Muscle of arm (tissue), 12 donors: Measurements from ENCODE around the gene KCNT1. TPM values are rescaled to one million over a fixed set of nuclear protein-coding genes. Genes with fewer than 3 reads are reported as not detected.

ENCODE experiments used
- DNase-seq: peaks from one replicate; pipeline ENCODE4 v3.0.0-alpha.2; 2013
- polyA plus RNA-seq, 12 donors: library from polyadenylated mRNA; unstranded; fragments of 120-200 nt; gene quantifications; one replicate each; pipeline ENCODE4 v1.2.1, GENCODE V29; 2013; ENCODE audit not compliant: insufficient read length in 12 of 12

The KCNT1 gene
- polyA plus RNA-seq, 12 donors = 4.4 to 13.2 (median 8.2) TPM; not detected in 1

DNA sequence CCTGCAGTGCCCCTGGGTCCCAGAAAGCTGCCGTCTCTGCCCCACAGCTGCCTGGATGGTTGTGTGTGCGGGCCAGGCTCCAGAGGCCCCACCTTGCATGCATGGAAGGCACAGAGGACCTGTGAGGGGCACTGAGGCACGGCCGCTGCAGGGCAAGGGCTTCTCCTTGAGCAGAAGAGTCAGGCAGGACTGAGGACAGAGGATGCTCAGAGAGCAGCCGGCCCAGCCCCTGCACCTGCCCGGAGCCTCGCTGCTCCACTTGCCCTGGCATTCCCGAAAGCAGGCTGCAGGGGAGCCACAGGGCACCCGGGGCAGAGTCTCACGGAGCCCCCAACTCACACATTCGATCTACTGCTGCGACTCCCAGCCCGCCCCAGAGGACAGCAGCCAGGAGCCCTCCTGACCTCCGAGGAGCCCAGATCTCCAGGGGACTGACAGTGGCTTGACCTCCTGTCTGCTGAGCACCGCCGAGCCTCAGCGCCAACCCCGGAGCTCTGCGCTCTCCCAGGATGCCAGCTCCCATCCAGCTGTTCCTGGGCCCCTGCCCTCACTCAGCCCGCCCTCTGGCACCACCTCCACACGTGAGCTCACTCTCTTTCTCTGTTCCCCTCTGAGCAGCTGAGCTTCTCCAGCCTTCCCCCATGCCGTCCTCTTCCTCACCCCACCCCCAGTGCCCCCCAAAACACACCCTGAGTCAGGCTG, 95.0 kb downstream of the KCNT1 start:
- no peak for DNase-seq

- DNase-seq = no peak
Observed at GRCh38 chr9:135797507-135798262, 95.7 kb downstream of the KCNT1 start.

- DNase-seq = no peak
Observed at GRCh38 chr9:135798263-135798585, 96.2 kb downstream of the KCNT1 start.

DNA sequence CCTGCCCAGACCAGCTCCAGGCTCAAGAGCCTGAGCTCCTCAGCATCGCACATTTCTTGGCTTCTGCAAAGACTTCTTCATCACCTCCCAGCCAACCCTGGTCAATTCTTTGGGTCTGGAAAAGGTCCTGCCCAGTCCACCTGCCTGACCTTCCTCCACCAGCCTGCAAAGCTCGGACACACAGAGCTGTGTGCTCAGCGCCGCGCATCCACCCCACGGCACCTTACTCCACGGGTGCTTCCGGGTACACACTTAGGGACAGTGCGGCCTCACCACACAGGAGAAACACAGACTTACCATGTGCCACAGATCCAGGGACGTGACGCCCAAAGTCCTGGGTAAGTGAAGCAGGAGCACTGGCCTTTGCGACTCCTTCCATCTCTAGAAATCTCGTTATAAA, 97.3 kb downstream of the KCNT1 start:
- no peak for DNase-seq

GRCh38 chr9:135801070-135801469, 99.1 kb downstream of the KCNT1 start:
- no peak for DNase-seq

- no peak for DNase-seq
Observed at GRCh38 chr9:135802876-135803419, 101.0 kb downstream of the KCNT1 start.

DNA sequence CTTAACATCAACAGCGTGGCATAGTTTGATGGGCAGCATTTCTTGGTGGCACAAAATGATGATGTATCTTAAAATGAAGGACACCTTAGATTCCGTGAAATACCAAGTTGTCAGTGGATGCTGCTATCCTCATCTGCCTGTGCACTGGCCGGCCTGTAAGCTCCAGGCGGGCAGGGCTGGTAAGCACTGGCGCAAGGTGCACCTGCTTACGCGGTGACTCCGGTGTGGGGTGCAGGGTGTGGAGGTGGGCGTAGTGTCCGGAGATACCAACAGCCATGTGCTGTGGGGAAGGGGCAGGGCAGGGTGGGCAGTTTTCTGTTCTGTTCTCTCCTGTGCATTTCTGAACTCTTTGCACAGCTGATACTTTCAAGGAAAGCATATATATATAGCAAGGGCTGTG, 101.5 kb downstream of the KCNT1 start:
- no peak for DNase-seq

- DNase-seq = no peak
Observed at GRCh38 chr9:135804581-135805421, 102.8 kb downstream of the KCNT1 start.

DNA sequence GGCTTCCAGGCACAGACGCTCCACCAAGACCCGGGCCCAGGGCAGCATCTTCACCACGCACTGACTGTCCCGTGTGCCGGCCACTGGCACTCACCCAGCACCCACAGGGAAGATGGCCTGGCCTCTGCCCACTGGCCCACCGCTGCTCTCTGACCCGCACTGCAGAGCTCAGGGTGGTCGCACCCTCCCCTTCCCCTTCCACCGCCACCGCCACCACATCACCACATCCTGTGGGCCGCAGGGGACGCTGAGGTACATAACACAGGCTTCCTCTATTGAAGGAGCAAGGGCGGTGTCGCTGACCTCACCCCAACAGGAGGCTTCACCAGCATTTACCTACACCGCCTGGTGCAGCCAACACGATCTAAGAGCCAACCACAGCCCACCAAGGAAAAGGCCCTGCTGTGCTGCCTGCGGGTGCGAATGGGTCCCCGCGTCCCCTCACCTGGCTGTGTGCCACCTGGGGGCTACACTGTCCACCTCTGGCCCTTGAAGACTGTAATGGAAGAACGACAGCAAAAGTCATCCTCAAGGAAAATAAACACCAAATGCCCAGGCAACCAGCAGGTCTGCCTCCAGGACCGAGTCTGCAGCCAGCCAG, 103.5 kb downstream of the KCNT1 start:
- no peak for DNase-seq

DNA sequence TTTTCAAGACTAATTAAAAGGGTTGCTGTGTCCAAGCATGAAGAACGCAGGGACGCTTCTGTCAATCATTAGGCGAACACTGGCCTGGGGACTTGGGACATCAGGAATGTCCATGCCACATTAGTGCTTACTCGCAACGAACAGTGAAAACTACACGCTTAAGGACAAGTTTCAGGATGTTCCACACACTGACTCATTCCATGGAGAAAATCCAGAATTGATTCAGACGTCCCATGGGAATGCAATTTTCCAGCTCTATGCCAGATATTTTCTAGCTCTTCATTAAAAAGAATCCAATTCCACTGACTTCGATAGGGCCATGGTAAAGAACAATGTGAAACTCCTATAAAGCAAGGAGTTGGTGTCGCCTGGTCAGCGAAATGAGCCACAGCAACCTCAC, 107.2 kb downstream of the KCNT1 start:
- DNase-seq = peak; percentile 34

GRCh38 chr9:135810806-135811575, 109.0 kb downstream of the KCNT1 start:
- no peak for DNase-seq

DNA sequence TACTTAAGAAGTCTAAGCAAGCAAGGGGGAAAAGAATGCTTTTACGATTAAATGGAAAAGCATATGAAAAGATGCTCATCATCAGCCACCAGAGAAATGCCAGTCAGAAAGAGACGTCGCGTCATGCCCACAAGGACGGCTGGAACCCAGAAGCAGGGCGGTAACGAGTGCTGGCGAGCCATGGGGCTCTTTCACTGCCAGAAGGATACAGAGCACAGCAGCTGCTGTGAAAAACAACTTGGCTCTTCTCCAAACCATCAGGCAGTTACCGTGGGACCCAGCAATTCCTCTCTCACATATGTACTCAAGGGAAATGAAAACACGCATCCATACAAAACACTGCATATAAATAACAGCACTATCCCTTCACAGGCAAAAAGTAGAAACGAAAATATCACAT, 109.8 kb downstream of the KCNT1 start:
- peak; percentile 52 for DNase-seq

DNA sequence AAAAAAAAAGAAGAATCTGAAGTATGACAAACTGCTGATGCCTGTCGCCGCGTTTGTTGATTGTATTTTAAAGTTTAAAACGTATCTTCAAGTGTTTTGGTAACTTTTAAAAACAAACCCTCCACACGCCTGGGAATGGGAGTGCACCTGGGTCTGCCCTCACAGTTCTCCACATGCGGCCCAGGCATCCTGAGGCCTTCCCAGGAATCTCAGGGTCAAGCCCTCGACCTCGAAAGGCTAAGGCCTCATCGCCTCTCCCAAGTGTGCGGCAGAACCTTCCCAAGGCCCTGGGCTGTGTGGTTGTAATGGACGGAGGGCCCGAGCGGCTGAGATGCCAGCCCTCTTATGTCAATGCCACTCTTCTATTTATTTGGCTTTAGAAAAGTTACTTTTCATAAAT, 111.0 kb downstream of the KCNT1 start:
- DNase-seq = no peak

DNA sequence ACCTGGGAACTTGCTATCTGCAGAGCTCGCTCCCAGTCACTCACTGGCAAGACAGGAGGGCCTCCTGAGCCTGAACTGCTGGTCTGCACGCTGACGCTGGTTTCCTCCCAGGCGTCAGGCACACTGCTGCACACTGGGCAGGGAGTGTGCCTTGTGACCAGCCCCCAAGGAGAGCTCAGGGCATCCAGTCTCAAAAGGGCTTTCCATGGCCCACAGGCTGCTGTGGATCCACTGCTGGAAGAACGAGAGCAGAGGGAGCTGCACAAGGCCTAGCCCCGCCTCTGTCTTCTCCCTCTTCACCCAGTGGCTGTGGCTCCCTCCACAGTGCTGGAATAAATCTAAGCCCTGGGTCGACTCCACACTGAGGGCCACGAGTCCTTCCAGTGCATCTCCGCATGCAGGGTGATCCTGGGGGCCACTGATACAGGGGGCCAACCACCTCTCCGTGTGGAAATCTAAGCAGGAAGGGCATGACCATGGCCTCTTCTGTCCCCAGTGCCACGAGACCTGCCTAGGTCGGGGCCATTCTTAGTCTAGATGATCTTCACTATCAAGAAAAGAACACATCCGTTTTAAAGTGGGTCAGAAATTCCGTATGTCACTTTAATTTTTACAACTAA, 111.8 kb downstream of the KCNT1 start:
- no peak for DNase-seq

DNA sequence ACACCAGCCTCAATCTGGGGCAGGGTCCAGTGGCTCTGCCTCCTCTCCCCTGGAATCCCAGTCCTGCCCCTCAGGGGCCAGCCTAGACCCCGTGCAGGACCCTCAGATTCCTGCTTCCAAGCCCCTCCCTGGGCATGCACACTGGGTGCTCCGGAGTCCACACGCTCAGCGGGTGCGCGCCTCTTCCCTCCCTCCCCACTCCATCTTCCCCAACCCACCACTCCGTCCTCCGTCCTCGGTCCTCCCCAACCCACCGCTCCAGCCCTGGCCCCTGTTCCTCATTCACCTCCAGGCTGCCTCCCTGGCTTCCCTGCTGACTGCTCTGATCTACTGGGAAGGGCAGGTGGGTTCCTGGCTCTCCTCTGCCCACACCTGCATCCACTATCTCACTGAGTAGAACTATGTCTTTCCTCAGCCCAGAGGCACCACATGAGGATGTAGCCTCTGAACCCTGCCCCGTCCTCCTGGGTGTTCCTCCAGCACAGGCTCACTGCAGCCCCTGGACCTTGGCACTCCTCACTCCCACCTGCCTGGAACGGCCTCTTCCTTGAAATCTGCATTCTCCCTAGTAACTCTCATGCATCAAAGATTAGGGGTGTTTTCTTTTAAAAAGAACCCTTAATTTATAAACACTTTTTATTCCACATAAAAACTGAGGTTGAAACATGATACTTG, 112.6 kb downstream of the KCNT1 start:
- DNase-seq = no peak

DNA sequence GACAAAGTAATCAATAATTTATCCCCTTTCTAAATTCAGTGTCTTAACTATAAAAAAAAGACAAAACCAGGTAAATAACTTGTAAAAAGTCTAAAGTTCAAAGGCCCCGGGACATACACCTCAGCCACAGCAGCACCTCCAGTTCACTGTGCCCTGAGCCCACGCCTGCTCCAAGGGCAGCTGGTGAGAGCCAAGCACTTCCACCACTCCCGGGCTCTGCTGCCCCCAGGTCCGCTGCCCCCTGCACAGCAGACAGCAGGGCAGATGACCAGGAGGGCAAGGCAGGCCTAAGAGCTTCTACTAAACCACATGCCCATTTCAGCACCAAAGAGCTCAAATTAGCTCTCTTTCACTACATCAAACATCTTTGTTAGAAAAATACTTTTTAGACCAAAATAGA, 113.4 kb downstream of the KCNT1 start:
- no peak for DNase-seq

DNA sequence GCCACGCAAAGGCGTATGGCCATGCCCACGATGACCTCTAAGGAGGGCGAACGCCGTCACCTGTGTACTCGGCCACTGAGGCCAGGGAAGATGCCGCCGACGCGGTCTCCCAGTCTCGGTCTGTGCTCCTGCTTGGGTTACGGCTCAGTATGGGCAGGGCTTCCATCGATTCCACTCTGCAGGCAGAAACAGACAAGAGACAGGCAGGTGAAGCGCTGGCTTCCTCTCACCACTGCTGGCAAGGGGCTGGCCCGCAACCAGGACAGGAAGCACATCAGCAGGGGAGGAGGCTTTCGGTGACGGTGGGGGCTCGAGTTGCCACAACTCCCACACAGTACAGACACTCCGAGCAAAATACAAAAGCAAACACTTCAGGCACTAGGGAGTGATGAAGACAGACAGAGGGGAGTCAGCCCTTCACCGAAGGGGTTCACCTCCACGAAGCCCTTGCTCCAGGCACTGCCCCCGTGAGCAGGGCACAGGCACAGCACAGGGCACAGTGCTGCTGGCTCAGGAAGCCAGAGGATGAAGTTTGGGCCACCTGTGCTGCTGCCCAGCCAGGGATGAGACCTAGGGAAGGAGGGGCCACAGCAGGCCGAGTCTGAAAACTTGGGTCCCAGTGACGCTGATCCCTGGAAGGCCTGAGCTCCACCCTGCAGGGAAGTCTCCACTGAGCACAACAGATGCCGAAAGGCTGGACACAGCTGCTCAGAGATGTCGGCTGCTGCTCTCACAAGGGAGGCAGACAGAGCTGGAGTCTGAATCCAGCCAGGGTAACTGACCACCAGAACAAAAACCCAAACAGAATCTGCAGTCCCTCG, 114.1 kb downstream of the KCNT1 start:
- DNase-seq = no peak

DNA sequence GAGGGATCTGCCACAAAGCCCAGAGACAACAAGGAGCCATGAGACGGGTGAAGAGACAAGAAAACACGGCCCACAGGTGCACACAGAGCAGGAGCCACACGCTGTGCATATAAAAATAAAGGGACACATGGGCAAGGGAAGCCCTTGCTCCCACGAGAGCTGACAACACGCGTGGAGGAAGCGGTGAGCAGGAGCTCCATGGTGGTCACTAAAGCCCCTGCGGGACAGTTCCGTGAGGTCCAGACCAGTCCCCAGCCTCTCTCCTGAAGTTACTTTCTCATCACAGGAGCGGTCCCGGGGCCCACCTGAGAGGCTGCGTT, 114.6 kb downstream of the KCNT1 start:
- no peak for DNase-seq

- no peak for DNase-seq
Observed at GRCh38 chr9:135817951-135818717, 116.1 kb downstream of the KCNT1 start.
